Activated CD4-positive, alpha-beta memory T cell treated with anti-CD3 and anti-CD28 coated beads for 36 hours (primary cell): ENCODE results near the gene MARS1. TPM values are rescaled to one million over a fixed set of nuclear protein-coding genes. Genes with fewer than 3 reads are reported as not detected.
A peak's percentile ranks its signal among the peaks of the same experiment; 100 is the strongest.

Experiments
- CTCF ChIA-PET: fragments of 350-600 bp; sonication (Branson Sonifier 250); formaldehyde crosslinking; loops from one replicate; lab custom pipeline; 2021; ENCODE audit warnings: antibody characterized with exemption, inconsistent platforms; lab: Charles Lee
- POLR2A ChIA-PET: fragments of 350-600 bp; sonication (Branson Sonifier 250); formaldehyde crosslinking; loops from one replicate; lab custom pipeline; 2021; ENCODE audit warnings: antibody characterized with exemption; lab: Charles Lee
- DNase-seq: peaks from one replicate; pipeline ENCODE4 v3.0.0-alpha.2; 2020
- H3K27ac Mint-ChIP-seq: one replicate; pipeline ENCODE4 v1.8.0; 2021; ENCODE audit warnings: mixed read lengths
- H3K27me3 Mint-ChIP-seq: one replicate; pipeline ENCODE4 v1.8.0; 2021; ENCODE audit warnings: mixed read lengths
- H3K36me3 Mint-ChIP-seq: one replicate; pipeline ENCODE4 v1.8.0; 2021; ENCODE audit warnings: mixed read lengths
- H3K4me1 Mint-ChIP-seq: one replicate; pipeline ENCODE4 v1.8.0; 2021; ENCODE audit warnings: low read depth, mixed read lengths
- H3K4me3 Mint-ChIP-seq: one replicate; pipeline ENCODE4 v1.8.0; 2021; ENCODE audit warnings: mild to moderate bottlenecking, mixed read lengths
- H3K9me3 Mint-ChIP-seq: one replicate; pipeline ENCODE4 v1.8.0; 2021; ENCODE audit warnings: mixed read lengths
- intact Hi-C: fragments of 100-400 bp; cut with micrococcal nuclease; formaldehyde crosslinking; loops from one replicate; pipeline ENCODE4 v1.15.1; 2023
- total RNA-seq, 2 experiments: library from RNA; stranded (reverse); gene quantifications; one replicate each; pipeline ENCODE4 v1.2.3, GENCODE V29; 2021

MARS1 gene
- total RNA-seq, 2 experiments from 2014 or later: 354 to 364 TPM

- Mint-ChIP-seq H3K4me1 (peaks cover 31% of the 10 kb centered on the region), H3K9me3 (no peaks in the 10 kb centered on the region), H3K4me3 (no peak overlapping the region), H3K27ac (no peak overlapping the region), H3K36me3 (peaks cover 55% of the 10 kb centered on the region), H3K27me3 (no peaks in the 10 kb centered on the region)
- ChIA-PET POLR2A (no interaction called here), CTCF (interaction anchor here (1.6 to 1.8 kb wide), 2 partner anchors 11 to 15 kb away, joined by 6 to 8 read pairs; partner anchors contain the start of gene GLI1)
- DNase-seq: no peak
- intact Hi-C loops: loop anchor here (10.0 kb wide), 1 partner anchor 789 kb away; the partner anchor contains the start of gene PTGES3
Measured at GRCh38 chr12:57473392-57473791, 14.5 kb upstream of the MARS1 start.

DNA sequence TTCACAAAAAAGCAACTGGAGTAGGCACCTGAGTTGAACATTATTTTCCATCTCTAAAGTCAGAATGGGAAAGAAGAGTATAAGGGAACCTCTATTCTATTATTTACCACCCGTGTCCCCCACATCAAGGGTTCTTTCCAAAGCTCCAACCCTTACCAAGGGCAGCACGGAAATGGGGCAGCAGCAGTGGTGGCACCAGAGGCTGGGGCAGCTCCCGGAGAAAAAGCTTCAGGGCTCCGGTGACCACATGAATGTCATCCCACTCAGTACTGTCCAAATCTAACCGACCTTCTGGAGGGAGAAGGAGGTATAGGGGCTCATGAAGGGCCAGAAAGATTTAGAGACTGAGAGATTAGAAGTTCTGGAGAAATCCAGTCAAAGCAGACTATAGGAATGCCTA lies 14.0 kb upstream of the MARS1 start:
- ChIA-PET POLR2A (interaction anchor here (1.5 kb wide), 1 partner anchor 8 kb away, joined by 4 read pairs; no protein-coding TSS in a partner anchor), CTCF (interaction anchor here (1.6 to 1.8 kb wide), 2 partner anchors 11 to 15 kb away, joined by 6 to 8 read pairs; partner anchors contain the start of gene GLI1)
- H3K27me3 Mint-ChIP-seq: no peaks in the 10 kb centered on the region
- intact Hi-C loops: loop anchor here (10.0 kb wide), 1 partner anchor 789 kb away; the partner anchor contains the start of gene PTGES3
- peaks cover 36% of the 10 kb centered on the region for H3K4me1 Mint-ChIP-seq
- no peak for DNase-seq
- H3K4me3 Mint-ChIP-seq: no peak overlapping the region
- peaks cover 58% of the 10 kb centered on the region for H3K36me3 Mint-ChIP-seq
- no peak overlapping the region for H3K27ac Mint-ChIP-seq
- H3K9me3 Mint-ChIP-seq: no peaks in the 10 kb centered on the region

DNA sequence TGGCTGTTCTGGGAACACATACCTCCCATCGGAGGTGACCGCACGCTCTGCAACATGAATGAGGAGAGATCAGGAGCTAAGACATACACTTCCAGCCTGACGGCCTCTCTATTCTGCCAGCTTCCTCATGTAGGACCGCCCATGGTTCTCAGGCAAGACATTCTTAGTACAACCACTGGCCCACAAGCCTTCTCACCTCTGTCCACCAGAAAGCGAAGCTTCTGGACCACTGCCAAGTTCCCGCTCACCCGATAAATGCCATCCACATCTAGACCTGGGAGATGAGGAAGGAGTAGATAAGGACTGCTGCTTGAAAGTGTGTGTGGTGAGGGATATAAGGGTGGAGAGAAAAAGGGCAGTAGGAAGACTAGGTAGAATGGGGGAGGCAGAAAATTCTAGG lies 13.4 kb upstream of the MARS1 start:
- Mint-ChIP-seq H3K36me3 (peaks cover 54% of the 10 kb centered on the region), H3K4me3 (peak overlapping the region; percentile 41), H3K4me1 (peaks cover 41% of the 10 kb centered on the region), H3K9me3 (no peaks in the 10 kb centered on the region), H3K27ac (peak overlapping the region; percentile 36), H3K27me3 (no peaks in the 10 kb centered on the region)
- CTCF ChIA-PET: interaction anchor here (1.3 to 1.8 kb wide), 3 partner anchors 12 to 235 kb away, joined by 4 to 8 read pairs (median 6); partner anchors contain the start of gene GLI1
- intact Hi-C loops: loop anchor here (10.0 kb wide), 1 partner anchor 790 kb away; the partner anchor contains the start of gene PTGES3
- no peak for DNase-seq
- POLR2A ChIA-PET: interaction anchor here (1.5 kb wide), 1 partner anchor 9 kb away, joined by 4 read pairs; no protein-coding TSS in a partner anchor

DNA sequence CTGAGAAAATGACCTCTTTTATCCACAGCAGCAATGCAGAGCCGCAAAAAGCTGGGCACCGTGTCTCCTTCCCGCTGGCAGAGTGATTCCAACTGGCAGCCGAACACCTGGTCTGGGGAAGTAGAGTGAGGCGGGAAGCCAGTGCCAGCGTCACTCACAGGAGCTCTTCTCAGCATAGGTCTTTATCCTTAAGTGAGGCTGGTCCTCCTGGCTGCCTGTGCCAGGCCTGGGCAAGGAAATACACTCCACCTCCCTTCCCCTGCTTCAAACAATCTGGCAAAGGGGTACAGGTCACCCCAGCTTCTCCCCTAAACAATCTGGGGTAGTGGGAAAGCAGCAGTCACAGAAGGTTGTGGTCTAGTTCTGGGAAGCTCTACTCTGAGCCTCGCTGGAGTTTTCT lies 13.0 kb upstream of the MARS1 start:
- intact Hi-C loops: loop anchor here (5.0 to 10.0 kb wide), 2 partner anchors 217 to 790 kb away; partner anchors contain the start of genes OS9 and PTGES3
- ChIA-PET POLR2A (interaction anchor here (1.5 kb wide), 1 partner anchor 9 kb away, joined by 4 read pairs; no protein-coding TSS in a partner anchor), CTCF (interaction anchor here (0.9 to 1.8 kb wide), 4 partner anchors 12 to 236 kb away, joined by 4 to 8 read pairs (median 5); partner anchors contain the start of gene GLI1)
- DNase-seq: no peak
- no peaks in the 10 kb centered on the region for H3K27me3 Mint-ChIP-seq
- H3K27ac Mint-ChIP-seq: peak overlapping the region; percentile 36
- no peaks in the 10 kb centered on the region for H3K9me3 Mint-ChIP-seq
- H3K4me3 Mint-ChIP-seq: peak overlapping the region; percentile 41
- H3K36me3 Mint-ChIP-seq: peaks cover 53% of the 10 kb centered on the region
- H3K4me1 Mint-ChIP-seq: peaks cover 46% of the 10 kb centered on the region

GRCh38 chr12:57475271-57476161 lies 12.4 kb upstream of the MARS1 start:
- Mint-ChIP-seq H3K4me3 (peak overlapping the region; percentile 87), H3K36me3 (peaks cover 54% of the 10 kb centered on the region), H3K27me3 (no peaks in the 10 kb centered on the region), H3K4me1 (peaks cover 52% of the 10 kb centered on the region), H3K27ac (peak overlapping the region; percentile 99), H3K9me3 (no peaks in the 10 kb centered on the region)
- POLR2A ChIA-PET: interaction anchor here (1.5 kb wide), 2 partner anchors 10 to 14 kb away, joined by 4 read pairs; no protein-coding TSS in a partner anchor
- peak; percentile 19 for DNase-seq
- intact Hi-C loops: loop anchor here (1.0 to 10.0 kb wide), 3 partner anchors 13 to 791 kb away; partner anchors contain the start of genes OS9 and PTGES3
- CTCF ChIA-PET: interaction anchor here (0.9 to 2.2 kb wide), 11 partner anchors 11 to 236 kb away, joined by 3 to 28 read pairs (median 4); partner anchors contain the start of genes GLI1 and MARS1

- Mint-ChIP-seq H3K27me3 (no peaks in the 10 kb centered on the region), H3K4me1 (peaks cover 60% of the 10 kb centered on the region), H3K27ac (peak overlapping the region; percentile 99), H3K9me3 (no peaks in the 10 kb centered on the region), H3K4me3 (peak overlapping the region; percentile 87), H3K36me3 (peaks cover 54% of the 10 kb centered on the region)
- POLR2A ChIA-PET: interaction anchor here (0.8 to 1.7 kb wide), 6 partner anchors 10 to 47 kb away, joined by 3 to 10 read pairs (median 4); partner anchors contain the start of gene GLI1
- peak; percentile 94 for DNase-seq
- CTCF ChIA-PET: interaction anchor here (0.6 to 2.2 kb wide), 15 partner anchors 8 to 410 kb away, joined by 3 to 28 read pairs (median 3); partner anchors contain the start of genes DDIT3, GLI1 and MARS1
- intact Hi-C loops: loop anchor here (1.0 to 10.0 kb wide), 3 partner anchors 14 to 792 kb away; partner anchors contain the start of genes OS9 and PTGES3
Measured at GRCh38 chr12:57476162-57476992, 11.5 kb upstream of the MARS1 start.

DNA sequence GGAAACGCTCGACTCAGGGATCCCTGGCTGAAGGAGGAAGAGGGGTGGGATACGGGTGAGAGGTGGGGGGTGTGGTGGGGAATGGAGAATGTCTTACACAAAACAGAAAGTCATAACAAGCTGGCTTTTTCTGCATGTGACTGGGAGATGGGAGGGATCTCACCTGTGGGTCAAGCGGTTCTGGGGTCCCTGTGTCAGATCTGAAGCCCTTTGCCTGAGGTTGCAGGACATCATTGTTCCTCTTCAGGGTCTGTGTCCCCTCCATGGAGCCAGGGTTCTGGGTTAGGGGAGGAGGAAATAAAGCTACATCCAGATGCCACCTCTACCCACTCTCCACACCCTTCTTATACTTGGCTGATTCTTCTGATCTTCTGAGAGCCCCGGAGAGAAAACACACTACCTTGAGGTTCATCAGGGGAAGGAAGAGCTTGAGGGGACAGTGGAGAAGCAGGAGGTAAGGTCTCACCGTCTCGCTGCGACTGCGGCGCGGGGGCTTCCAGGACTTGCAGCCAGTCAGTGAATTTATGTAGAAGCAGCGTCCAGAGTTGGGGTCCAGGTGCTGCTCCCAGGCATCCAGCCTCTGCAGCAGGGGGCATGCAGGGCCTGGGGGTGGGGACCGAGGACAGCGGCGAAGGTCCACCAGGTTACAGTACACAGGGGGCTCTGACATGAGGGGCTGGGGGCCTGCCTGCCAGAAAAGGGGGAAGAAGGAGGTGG lies 10.7 kb upstream of the MARS1 start:
- Mint-ChIP-seq H3K36me3 (peaks cover 49% of the 10 kb centered on the region), H3K9me3 (no peaks in the 10 kb centered on the region), H3K27ac (peak overlapping the region; percentile 99), H3K4me1 (peaks cover 61% of the 10 kb centered on the region), H3K27me3 (no peaks in the 10 kb centered on the region), H3K4me3 (peak overlapping the region; percentile 87)
- intact Hi-C loops: loop anchor here (1.0 to 10.0 kb wide), 3 partner anchors 15 to 792 kb away; partner anchors contain the start of genes OS9 and PTGES3
- DNase-seq: no peak
- POLR2A ChIA-PET: interaction anchor here (0.8 to 1.7 kb wide), 8 partner anchors 9 to 47 kb away, joined by 3 to 10 read pairs (median 4); partner anchors contain the start of genes DDIT3 and GLI1
- CTCF ChIA-PET: interaction anchor here (0.6 to 2.2 kb wide), 16 partner anchors 9 to 411 kb away, joined by 3 to 28 read pairs (median 4); partner anchors contain the start of genes DDIT3, GLI1, MARS1 and SHMT2

GRCh38 chr12:57477710-57478681 lies 9.9 kb upstream of the MARS1 start:
- H3K36me3 Mint-ChIP-seq: peaks cover 49% of the 10 kb centered on the region
- CTCF ChIA-PET: interaction anchor here (0.7 to 2.2 kb wide), 11 partner anchors 8 to 248 kb away, joined by 3 to 28 read pairs (median 6); partner anchors contain the start of genes GLI1, MARS1 and SHMT2

GRCh38 chr12:57479043-57479375 lies 8.9 kb upstream of the MARS1 start:
- DNase-seq: peak; percentile 24

More at GRCh38 chr12:57477710-57478681, 9.9 kb upstream of the MARS1 start:
- DNase-seq: peak; percentile 73
- Mint-ChIP-seq H3K9me3 (no peaks in the 10 kb centered on the region), H3K4me1 (peaks cover 60% of the 10 kb centered on the region), H3K27me3 (no peaks in the 10 kb centered on the region), H3K4me3 (peak overlapping the region; percentile 87), H3K27ac (peak overlapping the region; percentile 99)
- intact Hi-C loops: loop anchor here (2.0 to 10.0 kb wide), 5 partner anchors 15 to 793 kb away; partner anchors contain the start of genes DCTN2, OS9, PTGES3 and TSPAN31
- POLR2A ChIA-PET: interaction anchor here (0.7 to 2.6 kb wide), 7 partner anchors 8 to 48 kb away, joined by 3 to 14 read pairs (median 4); partner anchors contain the start of genes DDIT3, GLI1 and MARS1

More at GRCh38 chr12:57479043-57479375, 8.9 kb upstream of the MARS1 start:
- CTCF ChIA-PET: interaction anchor here (0.9 to 1.5 kb wide), 3 partner anchors 16 to 20 kb away, joined by 4 to 6 read pairs (median 5); no protein-coding TSS in a partner anchor
- intact Hi-C loops: loop anchor here (1.0 to 10.0 kb wide), 7 partner anchors 8 to 794 kb away; partner anchors contain the start of genes DCTN2, DDIT3, OS9 and PTGES3
- Mint-ChIP-seq H3K4me1 (peaks cover 59% of the 10 kb centered on the region), H3K9me3 (no peaks in the 10 kb centered on the region), H3K4me3 (peak overlapping the region; percentile 87), H3K27me3 (no peaks in the 10 kb centered on the region), H3K27ac (peak overlapping the region; percentile 99), H3K36me3 (peaks cover 45% of the 10 kb centered on the region)
- POLR2A ChIA-PET: interaction anchor here (0.7 to 2.6 kb wide), 5 partner anchors 10 to 367 kb away, joined by 3 to 14 read pairs (median 3); partner anchors contain the start of gene MARS1
